Hypothalamus (tissue), 51 donors: Measurements from ENCODE around the gene UBE2Q1.
A peak's percentile ranks its signal among the peaks of the same experiment; 100 is the strongest.
"Not testable (repeated sequence)": the region's sequence is repeated elsewhere in the genome, so short reads cannot be mapped to it uniquely, and the experiment has no call there.

Experiments
- DNase-seq, 51 donors: peaks; one replicate each; lab custom pipeline; 2025; lab: John Stamatoyannopoulos, UW

The UBE2Q1 gene

DNA sequence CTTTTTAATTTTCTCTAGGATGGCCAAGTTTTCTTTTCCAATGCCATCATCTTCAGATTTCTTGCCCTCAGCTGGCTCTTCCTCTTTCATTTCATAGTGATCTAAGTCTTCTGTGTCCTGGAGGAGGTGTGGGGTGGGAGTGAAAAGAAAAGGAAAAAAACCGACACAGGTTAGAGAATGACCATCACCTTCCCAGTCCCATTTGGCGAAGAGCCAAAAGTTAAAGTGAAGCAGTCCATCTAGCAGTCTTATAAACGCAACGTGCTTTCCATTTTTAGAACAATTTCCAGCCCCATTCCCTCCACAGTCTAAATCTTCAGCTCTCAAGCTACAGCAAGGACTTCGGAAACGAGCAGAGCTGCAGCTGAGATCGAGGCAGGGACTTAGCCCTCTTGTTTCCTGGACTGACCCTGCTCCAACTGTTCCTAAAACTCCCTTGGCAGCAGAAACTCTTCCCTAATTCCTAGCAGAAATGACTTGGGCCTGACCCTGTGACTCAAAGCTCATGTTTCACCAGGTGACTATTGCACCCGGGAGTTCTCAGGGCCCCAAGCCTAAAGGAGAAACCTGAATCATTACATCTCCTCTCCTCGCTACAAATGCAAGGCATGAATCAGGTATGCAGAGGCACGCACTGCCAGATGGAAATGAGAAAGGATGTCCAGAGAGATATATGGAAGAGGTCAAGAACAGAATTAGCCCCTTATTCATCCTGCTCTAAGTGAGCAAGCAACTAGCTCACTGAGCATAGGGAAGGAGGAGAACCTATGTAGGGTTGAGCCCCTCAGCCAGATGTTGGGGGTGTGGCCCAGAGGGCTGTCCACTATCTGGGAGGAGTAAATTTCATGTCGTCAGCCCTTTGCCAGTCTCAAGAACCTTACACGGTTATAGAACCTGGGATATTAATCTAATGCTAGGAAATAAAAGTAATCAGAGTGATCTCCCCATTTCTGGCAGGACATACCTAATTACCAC is 5.1 kb downstream of the UBE2Q1 start:
- no peak for DNase-seq

DNA sequence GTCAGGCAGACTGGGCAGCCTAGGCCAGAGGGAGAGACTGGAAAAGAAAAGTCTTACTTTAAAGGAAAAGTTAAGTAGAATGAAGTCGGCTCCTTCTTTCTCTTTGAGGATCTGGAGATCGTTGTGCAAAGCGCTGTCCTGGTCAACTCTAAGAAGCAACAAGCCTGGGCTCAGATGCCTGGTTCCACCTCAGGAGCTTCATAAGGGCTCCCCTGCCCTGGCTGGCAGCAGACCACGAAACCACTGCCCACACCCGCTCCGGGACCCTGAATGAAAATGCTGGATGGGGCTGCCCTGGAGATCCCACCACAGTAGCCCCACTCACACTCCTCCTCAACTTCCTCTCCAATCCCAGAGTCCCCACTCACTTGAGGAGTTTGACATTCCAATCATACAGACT is 6.4 kb downstream of the UBE2Q1 start:
- no peak for DNase-seq

DNA sequence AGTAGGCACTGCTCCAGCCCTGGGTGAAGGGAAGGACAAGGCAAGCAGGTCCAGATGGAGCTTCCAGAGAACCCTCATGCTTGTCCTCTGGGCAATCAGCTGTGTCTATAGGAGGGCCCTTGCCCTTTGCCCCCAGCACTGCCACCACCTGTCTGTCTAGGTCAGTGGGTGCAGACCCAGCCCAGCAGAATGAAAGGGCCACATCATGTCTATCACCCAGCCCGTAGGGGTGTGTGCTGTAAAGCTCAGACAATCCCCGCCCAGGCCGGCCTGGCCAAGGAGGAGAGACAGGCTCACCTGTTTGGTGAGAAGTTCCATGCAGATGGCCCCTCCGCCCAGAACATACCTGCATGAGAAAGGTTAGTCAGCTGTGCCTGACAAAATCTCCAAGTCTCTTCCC is 7.0 kb downstream of the UBE2Q1 start:
- no peak for DNase-seq

DNA sequence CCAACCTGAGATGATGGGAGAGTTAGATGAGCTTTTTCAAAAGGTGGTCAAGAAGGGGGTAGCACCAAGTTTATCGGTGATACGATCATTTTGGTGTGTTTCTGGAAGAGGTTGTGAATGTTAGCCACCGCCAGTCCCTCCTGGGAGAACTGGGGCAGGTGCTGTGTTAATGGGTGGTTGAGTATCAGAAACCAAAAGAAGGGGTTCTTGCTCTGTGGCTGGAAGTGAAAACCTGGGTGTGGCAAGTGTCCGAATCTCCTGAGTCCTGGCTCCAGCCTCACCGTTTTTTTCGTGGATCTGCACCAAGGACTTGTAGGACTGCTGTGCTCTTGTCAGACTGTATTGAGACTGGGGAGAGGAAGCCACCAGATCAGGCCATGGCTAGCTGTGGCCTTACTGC is 7.8 kb downstream of the UBE2Q1 start:
- no peak for DNase-seq

DNA sequence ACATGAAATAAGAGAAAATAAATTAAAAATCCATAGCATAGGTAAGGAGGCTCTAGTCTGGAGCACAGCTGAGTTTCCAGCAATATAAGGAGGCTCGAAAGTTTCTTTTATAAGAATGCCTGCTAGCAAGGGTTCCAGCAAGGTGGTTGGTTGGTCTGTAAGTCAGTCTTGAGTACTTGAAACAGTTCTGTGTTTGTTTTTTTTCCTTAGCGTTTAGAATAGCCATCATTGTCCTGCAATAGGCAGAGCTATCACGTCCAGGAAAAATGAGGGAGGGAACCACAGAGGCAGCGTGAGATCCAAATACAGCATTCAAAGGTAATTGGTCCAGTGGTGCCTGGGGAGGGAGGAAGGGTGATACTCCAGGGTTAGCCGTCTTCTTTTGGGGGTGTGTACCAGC is 8.4 kb downstream of the UBE2Q1 start:
- DNase-seq, result no peak

DNA sequence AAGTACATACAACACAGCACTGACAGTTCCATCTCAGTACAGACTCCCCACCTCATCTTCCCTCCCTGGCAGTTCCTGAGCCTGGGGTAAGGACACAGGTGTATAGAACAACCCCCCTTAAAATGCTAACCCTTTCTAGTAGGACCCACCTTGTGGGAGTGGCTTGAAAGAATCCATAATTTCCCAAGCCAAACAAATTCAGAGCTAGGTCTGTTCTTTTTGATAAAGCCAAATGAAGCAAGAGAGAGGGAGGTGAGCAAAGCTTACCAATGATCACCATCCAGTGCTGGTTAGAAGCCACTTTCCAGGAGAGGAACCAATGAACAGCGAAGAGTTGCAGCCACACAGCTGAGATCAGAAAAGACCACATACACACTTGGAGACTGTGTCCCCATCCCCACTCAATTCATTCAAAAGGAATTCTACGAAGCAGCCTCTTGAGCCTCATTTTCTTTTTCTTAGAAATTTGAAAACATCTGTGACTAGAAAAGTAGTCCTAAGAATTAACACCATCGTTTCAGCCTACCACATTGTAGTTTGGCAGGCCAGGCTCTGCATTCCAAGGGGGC is 9.2 kb downstream of the UBE2Q1 start:
- DNase-seq, result no peak

DNA sequence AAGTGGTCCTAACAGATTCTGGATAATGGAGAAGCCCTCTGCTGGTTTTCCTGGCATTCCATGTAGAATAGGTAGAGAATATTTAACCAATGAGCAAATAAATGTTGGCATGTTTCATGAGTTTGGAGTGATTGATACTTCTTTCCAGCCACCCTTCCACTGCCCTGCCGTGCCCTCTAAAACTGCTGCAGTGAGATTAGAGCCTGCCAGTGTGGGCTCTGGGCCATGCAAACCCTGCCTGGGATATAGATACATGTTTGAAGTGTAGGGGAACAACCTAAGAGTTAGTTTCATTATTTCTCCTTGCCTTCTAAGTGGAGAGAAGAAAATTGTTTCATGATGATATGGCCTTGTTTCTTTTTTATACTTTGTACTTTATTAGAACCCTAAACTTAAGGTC is 10.4 kb downstream of the UBE2Q1 start:
- no peak for DNase-seq

DNA sequence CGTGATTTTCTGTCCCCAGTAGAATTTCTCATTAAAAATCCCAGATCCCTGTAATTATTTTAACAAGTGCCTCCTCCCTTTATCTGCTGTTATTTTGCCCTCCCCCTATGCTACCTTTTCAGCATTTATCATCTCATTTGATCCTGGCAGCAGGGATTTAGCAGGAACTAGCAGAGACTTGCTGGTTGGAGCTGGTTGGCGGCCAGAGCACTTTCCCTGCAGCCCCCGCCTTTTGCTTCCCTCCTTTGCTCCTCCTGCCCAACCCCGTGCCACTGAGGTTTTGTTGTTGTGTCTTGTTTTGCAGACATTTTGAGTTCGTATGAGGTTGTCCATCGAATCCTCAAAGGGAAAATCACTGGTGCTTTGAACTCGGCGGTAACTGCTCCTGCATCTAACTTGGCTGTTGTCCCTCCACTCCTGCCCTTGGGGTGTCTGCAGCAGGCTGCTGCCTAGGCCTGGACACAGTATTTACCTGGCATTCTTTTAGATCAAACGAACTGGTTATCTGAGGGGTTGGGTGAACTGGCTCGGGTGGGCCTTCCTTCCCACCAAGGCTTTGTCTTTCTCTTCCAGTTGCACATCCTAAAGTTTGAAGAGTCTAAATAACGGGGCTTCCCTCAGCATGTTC is 11.2 kb downstream of the UBE2Q1 start:
- DNase-seq, result no peak

DNA sequence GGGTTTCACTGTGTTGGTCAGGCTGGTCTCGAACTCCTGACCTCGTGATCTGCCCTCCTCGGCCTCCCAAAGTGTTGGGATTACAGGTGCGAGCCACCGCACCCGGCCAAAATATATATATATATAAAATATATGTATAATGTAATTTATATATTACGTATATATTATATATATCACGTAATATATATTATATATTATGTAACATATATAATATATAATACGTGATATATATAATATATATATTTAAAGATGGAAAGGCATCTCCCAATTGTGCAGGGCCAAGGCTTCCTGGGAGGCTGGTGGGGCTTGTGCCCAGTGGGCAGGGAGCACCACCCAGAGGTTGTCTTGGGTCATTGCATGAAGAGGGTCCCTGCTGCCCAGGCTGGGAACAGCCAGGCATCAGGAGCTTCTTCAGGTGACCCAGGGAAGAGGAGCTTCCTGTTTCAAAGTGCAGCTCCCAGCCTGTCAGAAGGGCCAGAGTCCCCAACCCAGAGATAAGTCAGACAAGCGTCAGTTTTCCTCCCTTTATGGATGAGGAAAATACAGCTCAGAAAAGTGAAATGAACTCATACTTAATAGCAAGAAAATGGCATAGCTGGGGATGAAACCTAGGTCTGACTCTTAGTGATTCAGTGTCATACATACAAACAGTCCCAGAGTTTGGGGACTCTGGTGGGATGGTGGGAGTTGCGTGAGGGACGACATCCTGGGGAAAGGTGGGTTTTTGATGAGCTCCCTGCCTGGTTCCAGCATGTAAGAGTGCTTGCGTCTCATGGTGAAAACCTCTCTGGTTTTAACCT is 12.0 kb downstream of the UBE2Q1 start:
- DNase-seq, result peak in 31 of 51 donors; percentile 1 to 65 (median 24)

DNA sequence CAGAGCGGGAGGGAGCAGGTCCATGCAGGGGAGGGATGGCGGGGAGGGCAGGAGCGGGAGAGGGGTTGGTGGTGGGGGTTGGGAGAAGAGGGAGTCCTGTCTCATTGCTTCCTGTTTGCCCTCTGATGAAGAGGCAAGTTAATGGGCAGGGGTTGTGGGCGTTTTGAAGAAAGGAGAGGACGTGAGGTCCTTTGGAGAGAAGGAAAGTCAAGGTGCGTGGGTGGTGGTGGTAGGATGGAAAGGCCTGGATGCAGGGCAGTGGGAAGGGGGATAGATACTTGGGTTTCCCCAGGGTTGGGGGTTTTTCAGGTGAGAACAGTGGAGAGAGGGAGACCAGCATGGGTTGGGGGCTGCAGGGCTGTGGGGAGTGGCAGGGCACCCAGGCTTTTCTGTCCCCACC is 17.2 kb downstream of the UBE2Q1 start:
- DNase-seq, result no peak

DNA sequence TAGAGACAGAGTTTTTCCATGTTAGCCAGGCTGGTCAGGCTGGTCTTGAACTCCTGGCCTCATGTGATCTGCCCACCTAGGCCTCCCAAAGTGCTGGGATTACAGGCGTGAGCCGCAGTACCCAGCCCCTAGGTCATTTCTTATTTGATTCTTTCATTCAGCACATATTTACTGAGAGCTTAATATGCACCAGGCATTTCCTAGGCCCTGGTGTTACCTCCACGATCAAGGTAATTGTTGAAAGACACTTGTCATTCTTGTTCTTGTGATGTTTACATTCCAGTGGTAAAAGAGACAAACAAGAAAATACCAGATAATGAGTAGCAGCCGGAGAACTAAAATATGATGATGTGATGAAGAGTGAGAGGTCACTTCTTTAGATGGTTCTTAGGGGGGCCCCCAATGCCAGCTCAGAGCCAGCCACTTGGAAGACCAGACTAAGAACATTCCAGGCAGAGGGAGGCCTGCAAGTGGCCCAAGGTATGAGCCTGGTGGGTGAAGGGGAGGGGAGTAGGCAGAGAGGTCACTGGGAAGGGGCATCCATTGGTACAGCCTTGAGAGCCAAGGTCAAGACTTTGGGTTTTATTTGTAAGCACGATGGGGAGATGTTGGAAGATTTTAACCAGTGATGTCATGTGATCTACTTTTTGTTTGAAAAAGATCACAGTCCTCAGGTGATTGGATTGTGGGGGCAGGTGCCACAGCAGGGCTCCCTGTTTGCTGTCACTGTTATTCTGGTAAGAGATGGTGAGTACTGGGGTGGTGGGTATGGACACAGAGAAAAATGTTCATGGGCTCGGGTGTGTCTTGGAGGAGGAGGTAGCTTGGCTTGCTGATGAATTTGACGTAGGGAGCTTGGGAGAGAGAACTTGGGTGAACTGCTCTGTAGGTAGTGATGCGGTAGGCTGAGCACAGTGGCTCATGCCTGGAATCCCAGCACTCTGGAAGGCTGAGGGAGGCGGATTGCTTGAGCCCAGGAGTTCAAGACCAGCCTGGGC is 18.7 kb downstream of the UBE2Q1 start:
- DNase-seq, result no peak

DNA sequence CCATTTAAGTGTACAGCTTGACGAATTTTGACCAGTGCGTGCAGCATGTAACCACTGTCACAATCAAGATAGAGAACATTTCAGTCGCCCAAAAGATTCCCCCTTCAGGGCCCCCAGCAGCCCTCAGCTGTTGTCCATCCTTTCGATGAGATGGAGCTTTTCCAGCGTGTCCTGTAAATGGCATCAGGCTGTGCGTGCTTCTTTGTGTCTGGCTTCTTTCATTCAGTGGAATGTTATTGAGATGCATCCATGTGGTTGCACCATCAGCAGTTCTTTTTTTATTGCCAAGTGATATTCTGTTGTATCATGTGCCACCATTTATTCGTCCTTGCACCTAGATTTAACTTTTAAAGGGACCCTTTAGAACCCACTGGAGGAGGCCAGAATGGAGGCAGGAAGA is 21.9 kb downstream of the UBE2Q1 start:
- DNase-seq, result no peak

DNA sequence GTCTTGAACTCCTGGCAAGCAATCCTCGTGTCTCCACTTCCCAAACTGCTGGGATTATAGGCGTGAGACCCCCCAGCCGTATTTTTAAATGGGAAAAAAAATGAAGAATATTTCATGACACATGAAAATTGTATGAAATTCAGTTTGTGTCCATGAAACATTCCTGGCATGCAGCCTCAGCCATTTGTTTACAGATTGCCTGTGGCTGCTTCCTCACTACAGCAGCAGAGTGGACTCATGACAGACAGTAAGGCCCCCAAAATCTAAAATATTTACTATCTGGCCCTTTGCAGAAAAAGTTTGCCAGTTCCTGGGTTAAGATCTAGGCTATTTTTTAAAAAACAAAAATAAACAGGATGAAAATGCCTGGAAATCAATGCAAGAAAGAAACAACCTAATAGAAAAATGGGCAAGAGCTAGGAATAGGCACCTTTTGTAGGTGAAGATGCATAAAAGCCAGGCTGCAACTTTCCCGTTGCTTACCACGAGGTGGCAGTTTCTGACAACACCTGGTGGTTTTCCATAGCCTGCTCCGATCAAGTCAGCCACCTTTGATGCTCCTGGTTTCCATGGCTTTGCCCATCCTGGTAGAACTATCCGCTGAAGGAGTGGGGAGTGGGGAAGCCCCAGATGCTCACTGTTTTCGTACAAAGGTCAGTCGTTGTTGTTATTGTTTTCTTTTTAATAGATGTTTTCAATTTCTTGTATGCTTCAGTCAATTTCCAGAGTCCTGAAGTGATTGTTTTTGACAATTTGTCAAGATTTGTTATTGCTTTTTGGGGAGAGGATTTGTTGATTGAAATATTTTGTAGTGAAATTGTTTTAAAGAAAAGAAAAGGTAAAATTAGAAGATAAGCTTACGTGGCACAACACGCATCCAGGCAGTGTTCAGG is 24.3 kb downstream of the UBE2Q1 start:
- DNase-seq, result no peak

DNA sequence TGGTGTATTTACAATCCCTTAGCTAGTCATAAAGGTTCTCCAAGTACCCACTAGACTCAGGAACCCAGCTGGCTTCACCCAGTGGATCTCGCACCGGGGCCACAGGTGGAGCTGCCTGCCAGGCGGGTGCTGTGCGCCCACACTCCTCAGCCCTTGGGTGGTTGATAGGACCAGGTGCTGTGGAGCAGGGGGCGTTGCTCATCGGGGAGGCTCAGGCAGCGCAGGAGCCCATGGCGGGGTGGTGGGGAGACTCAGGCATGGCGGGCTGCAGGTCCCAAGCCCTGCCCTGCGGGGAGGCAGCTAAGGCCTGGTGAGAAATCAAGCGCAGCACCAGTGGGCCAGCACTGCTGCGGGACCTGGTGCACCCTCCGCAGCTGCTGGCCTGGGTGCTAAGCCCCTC is 26.5 kb downstream of the UBE2Q1 start:
- DNase-seq, result not testable (repeated sequence)

DNA sequence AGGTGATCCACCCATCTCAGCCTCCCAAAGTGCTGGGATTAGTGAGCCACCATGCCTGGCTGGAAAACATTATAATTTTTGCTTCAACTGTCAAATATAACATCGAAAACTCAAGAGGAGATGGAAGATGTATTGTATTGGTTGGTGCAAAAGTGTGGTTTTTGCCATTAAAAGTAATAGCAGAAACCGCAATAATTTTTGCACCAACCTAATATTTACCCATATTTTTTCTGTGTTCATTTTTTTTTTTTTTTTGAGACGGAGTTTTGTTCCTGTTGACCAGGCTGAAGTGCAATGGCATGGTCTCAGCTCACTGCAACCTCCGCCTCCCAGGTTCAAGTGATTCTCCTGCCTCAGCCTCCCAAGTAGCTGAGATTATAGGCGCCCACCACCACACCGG is 29.2 kb downstream of the UBE2Q1 start:
- DNase-seq, result no peak

DNA sequence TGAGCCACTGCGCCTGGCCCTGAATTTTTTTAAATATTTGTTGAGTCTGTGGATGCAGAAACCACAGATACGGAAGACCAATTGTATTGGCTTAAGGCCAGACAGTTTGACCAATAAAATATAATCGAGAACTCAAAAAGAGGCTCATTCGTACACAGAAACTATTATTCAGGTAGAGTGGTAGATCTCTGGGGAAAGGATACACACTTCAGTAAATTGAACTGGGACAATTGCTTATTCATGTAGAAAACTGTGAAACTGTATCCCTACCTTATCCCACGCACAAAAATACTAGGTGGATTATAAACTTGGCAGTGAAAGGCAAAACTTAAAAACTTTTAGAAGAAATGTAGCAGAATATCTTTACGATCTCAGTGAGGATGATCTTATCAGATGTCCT is 31.3 kb downstream of the UBE2Q1 start:
- no peak for DNase-seq

DNA sequence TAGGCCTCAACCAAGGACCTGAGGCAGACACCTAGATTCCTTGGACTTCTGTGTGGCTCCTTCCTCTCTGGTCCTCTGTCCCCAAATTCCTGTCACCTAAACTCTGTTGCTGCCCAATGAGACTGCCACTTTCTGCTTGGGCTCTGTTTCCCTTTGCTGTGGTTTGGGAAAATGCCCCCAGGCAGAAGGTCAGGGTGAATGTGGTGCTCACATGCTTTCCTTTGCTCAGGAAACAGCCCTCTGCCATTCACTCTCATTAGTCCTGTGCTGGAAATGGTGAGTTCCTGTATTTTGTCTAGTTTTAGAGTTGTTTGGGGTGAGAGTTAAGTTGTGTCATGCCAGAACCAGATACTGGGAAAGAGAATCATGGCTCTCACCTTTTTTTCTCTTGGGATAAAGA is 33.6 kb downstream of the UBE2Q1 start:
- no peak for DNase-seq

DNA sequence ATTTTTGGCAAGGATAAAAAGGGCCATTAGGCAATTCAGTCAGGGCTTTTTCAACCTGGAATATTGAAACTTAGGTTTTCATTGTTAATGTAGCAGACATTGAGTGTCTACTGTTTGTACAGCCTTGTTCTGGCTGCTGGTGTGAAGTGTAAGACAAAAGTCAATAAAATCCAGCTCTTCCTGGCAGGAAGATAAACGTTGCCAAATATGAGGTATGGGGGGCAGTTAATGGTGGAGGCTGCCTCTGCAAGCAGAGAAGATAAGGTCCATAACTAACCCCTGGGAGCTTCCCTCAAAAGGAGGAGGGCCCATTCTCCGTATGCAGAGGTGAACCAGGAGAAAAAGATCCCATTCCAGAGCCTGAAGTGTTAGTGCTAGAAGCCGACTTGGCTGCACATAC is 36.8 kb downstream of the UBE2Q1 start:
- DNase-seq, result no peak

DNA sequence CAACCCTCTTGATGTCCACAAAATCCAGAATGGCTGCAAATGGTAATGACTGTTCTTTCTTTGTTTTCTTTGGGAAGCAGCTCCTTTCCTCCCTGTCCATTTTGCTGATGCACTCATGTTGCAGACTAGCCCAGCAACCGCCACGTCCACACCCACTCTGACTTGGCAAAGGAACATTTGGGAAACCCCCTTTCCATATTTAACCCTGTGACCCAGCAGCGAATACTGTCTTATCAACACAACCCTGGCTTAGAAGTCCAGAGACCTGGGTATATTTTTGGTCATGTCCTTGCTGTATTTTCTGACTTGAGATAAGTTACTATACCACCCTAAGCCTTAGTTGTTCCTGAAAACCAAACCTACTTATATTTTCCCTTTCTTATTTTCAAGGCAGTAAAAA is 38.1 kb downstream of the UBE2Q1 start:
- DNase-seq, result no peak
